HepG2 (cell line): Measurements from ENCODE around the gene ZNF33B. TPM values are rescaled to one million over a fixed set of nuclear protein-coding genes. Genes with fewer than 3 reads are reported as not detected.

Experiments used
- ASH2L ChIP-seq: fragments of 300-600, 200-600 bp; sonication (generic); IDR thresholded peaks from 2 replicates; pipeline ENCODE4 v1.7.0; 2017; ENCODE audit warnings: low read depth, mild to moderate bottlenecking, moderate library complexity, mixed read lengths, low read length; ENCODE audit not compliant: insufficient read length
- BCLAF1 ChIP-seq: fragments of 450-650 bp; IDR thresholded peaks from 2 replicates; pipeline ENCODE4 v1.6.1; 2017; ENCODE audit warnings: mild to moderate bottlenecking
- CREB1 ChIP-seq, 2 experiments: fragments of 450-650 bp in 1 of 2; IDR thresholded peaks; 2 replicates each; pipeline ENCODE4 v1.6.1; 2016 to 2017; ENCODE audit warnings: control low read depth in 1 of 2, mild to moderate bottlenecking in 1 of 2, missing compliant biosample characterization in 1 of 2, missing genetic modification characterization in 1 of 2
- CSRNP1 ChIP-seq: sonication (generic); formaldehyde crosslinking; IDR thresholded peaks from 2 replicates; pipeline ENCODE4 v1.8.1; 2023; ENCODE audit warnings: mild to moderate bottlenecking, missing genetic modification reagents
- ETV6 ChIP-seq: sonication (generic); formaldehyde crosslinking; conservative IDR thresholded peaks from 2 replicates; pipeline ENCODE4 v1.4.0; 2020; ENCODE audit warnings: missing genetic modification reagents
- MXD3 ChIP-seq: IDR thresholded peaks from 2 replicates; pipeline ENCODE4 v1.6.1; 2016; ENCODE audit warnings: mild to moderate bottlenecking, missing biosample characterization, missing genetic modification reagents
- NR2F6 ChIP-seq, 2 experiments: IDR thresholded peaks; 2 replicates each; pipeline ENCODE4 v1.6.1; 2016; ENCODE audit warnings: antibody characterized with exemption in 1 of 2, mild to moderate bottlenecking in 1 of 2
- TARDBP ChIP-seq: sonication (generic); formaldehyde crosslinking; IDR thresholded peaks from 2 replicates; pipeline ENCODE4 v1.8.0; 2022; ENCODE audit warnings: mild to moderate bottlenecking, missing genetic modification reagents
- THRA ChIP-seq: sonication (generic); formaldehyde crosslinking; IDR thresholded peaks from 2 replicates; pipeline ENCODE4 v1.4.0; 2020; ENCODE audit warnings: missing genetic modification reagents, borderline replicate concordance
- TRAFD1 ChIP-seq: sonication (generic); formaldehyde crosslinking; IDR thresholded peaks from 2 replicates; pipeline ENCODE4 v1.5.1; 2020; ENCODE audit warnings: missing genetic modification reagents, mild to moderate bottlenecking, borderline replicate concordance
- ZBTB42 ChIP-seq: sonication (generic); formaldehyde crosslinking; IDR thresholded peaks from 2 replicates; pipeline ENCODE4 v1.5.0; 2020; ENCODE audit warnings: mild to moderate bottlenecking, missing genetic modification reagents
- ZNF609 ChIP-seq: sonication (generic); formaldehyde crosslinking; IDR thresholded peaks from 2 replicates; pipeline ENCODE4 v1.4.0; 2020; ENCODE audit warnings: mild to moderate bottlenecking, missing genetic modification reagents, borderline replicate concordance
- ZNF678 ChIP-seq: sonication (generic); formaldehyde crosslinking; IDR thresholded peaks from 2 replicates; pipeline ENCODE4 v1.4.0; 2020; ENCODE audit warnings: mild to moderate bottlenecking, missing genetic modification reagents
- polyA plus RNA-seq, 8 experiments: library from polyadenylated mRNA; depleted of rRNA in 3 of 8; stranded (reverse) in 7 of 8; unstranded in 1 of 8; fragments of >200 nt; fragmentation: Illumina TruSeq in 4 of 8; extraction: Trizol in 4 of 8; gene quantifications; 2 replicates each; pipeline versions ENCODE4 v1.2.1 to v1.2.3, GENCODE V29; 2011 to 2016; ENCODE audit warnings: low read depth in 4 of 8, missing spikeins in 1 of 8, mixed read lengths in 1 of 8; ENCODE audit not compliant: insufficient read depth in 1 of 8
- total RNA-seq, 5 experiments: library from RNA; depleted of rRNA; stranded (reverse); fragments of >200 nt; fragmentation: Illumina TruSeq; extraction: Trizol; gene quantifications; 2 replicates each; pipeline ENCODE4 v1.2.3, GENCODE V29; 2016; ENCODE audit warnings: low read depth in 1 of 5

Gene ZNF33B
- total and polyA plus RNA-seq, 2 of the 13 experiments (the other 11 are each of a cell fraction or from before 2014, with no cell fraction given): 18.4 to 23.5 TPM

- TF ChIP-seq ZNF609 (CRISPR knock-in tag): peak; percentile 20; the same call in 1 of the 2 replicates
- TF ChIP-seq ZBTB42 (CRISPR knock-in tag): peak; percentile 79; the same call in 1 of the 2 replicates
- no peak for TF ChIP-seq CREB1 (IDR thresholded peaks at IDR 0.05)
- peak; percentile 58; the same call in 1 of the 2 replicates for TF ChIP-seq CREB1 (CRISPR knock-in tag; IDR thresholded peaks at IDR 0.05)
- TF ChIP-seq ETV6 (CRISPR knock-in tag): 0 out of 2 replicates have a peak, but pooled peaks have one; percentile 28
- 0 out of 2 replicates have a peak, but pooled peaks have one; percentile 84 for TF ChIP-seq TRAFD1 (CRISPR knock-in tag)
- TF ChIP-seq ASH2L: peak; percentile 51
- TF ChIP-seq MXD3 (CRISPR knock-in tag): peak; percentile 71; the same call in 1 of the 2 replicates
- TF ChIP-seq TARDBP (CRISPR knock-in tag): peak; percentile 65; the same call in 1 of the 2 replicates
- TF ChIP-seq ZNF678 (CRISPR knock-in tag): peak; percentile 56; the same call in 1 of the 2 replicates
- peak; percentile 26; the same call in 1 of the 2 replicates for TF ChIP-seq THRA
- peak; percentile 91; the same call in 1 of the 2 replicates for TF ChIP-seq CSRNP1 (CRISPR knock-in tag)
- no peak for TF ChIP-seq BCLAF1
- no peak for TF ChIP-seq NR2F6 (IDR thresholded peaks at IDR 0.05)
- TF ChIP-seq NR2F6 (CRISPR knock-in tag; IDR thresholded peaks at IDR 0.05): no peak; the same call in 1 of the 2 replicates
Measured at GRCh38 chr10:42638055-42638820, at the start of gene ZNF33B (continued).
